Hematopoietic multipotent progenitor cell (in vitro differentiated cells): ENCODE results near the gene IPO4. TPM values are rescaled to one million over a fixed set of nuclear protein-coding genes. Genes with fewer than 3 reads are reported as not detected.
"Not testable (repeated sequence)": the region's sequence is repeated elsewhere in the genome, so short reads cannot be mapped to it uniquely, and the experiment has no call there.

Experiments used
- DNase-seq, 3 donors: peaks; one replicate each; pipeline ENCODE4 v3.0.0-alpha.2; 2011 to 2015; ENCODE audit warnings: low read depth in 2 of 3, low spot score in 2 of 3
- total RNA-seq: library from RNA; depleted of rRNA; stranded (reverse); fragments of >200 nt; gene quantifications from one replicate; pipeline ENCODE4 v1.2.3, GENCODE V29; 2012

Gene IPO4, protein sequence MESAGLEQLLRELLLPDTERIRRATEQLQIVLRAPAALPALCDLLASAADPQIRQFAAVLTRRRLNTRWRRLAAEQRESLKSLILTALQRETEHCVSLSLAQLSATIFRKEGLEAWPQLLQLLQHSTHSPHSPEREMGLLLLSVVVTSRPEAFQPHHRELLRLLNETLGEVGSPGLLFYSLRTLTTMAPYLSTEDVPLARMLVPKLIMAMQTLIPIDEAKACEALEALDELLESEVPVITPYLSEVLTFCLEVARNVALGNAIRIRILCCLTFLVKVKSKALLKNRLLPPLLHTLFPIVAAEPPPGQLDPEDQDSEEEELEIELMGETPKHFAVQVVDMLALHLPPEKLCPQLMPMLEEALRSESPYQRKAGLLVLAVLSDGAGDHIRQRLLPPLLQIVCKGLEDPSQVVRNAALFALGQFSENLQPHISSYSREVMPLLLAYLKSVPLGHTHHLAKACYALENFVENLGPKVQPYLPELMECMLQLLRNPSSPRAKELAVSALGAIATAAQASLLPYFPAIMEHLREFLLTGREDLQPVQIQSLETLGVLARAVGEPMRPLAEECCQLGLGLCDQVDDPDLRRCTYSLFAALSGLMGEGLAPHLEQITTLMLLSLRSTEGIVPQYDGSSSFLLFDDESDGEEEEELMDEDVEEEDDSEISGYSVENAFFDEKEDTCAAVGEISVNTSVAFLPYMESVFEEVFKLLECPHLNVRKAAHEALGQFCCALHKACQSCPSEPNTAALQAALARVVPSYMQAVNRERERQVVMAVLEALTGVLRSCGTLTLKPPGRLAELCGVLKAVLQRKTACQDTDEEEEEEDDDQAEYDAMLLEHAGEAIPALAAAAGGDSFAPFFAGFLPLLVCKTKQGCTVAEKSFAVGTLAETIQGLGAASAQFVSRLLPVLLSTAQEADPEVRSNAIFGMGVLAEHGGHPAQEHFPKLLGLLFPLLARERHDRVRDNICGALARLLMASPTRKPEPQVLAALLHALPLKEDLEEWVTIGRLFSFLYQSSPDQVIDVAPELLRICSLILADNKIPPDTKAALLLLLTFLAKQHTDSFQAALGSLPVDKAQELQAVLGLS
- total RNA-seq = 59.8 TPM

DNA sequence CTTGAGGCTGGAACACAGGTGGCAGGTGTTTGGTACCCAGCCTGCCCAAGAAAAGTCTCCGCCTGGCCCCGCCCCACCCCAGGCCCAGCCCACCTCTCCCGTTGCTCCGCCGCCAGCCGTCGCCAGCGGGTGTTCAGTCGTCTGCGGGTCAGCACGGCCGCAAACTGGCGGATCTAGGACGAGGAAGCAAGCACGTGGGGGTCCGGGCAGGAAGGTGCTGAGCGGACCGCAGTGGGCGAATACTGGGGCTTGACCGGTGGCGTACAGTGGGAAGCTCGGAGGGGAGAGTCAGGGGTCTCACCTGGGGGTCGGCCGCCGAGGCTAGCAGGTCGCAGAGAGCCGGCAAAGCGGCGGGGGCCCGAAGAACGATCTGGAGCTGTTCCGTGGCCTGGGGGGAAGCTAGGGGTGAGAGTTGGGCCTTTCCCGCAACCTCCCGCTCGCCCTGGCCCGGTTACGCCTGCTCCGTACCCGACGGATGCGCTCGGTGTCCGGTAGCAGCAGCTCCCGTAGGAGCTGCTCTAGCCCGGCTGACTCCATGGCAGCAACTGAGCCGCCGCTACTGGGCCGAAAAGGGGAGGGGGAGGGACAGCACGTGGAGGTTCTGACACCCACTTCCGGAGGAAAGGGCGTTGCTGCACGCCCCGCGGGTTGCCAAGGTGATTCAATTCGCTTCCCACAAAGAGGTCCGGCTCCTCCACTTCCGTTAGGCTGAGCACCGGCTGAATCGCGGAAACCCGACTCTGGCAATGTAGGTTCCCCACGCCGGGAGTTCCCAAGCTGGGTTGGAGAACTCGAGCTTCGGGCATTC, at the start of gene IPO4:
IPO4 (minus strand) TSS at position 566 of the 808 bp plus-strand sequence; CDS start at position 537, 29 bp downstream.
- peak; percentile 86 to 97 (median 97) for DNase-seq

DNA sequence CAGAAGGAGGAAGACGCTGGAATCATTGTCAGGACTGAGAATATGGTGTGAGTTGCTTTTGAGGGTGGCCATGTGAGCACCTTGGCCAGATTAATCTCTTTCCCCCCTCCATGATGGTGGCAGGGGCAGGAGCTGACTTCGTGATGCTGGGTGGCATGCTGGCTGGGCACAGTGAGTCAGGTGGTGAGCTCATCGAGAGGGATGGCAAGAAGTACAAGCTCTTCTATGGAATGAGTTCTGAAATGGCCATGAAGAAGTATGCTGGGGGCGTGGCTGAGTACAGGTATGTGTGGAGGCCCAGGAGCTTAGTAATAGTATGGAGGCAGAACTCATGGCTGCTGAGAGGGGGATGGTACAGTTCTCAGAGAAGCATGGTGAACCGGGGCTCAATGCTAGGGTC, 49.5 kb upstream of the IPO4 start:
- no peak for DNase-seq

DNA sequence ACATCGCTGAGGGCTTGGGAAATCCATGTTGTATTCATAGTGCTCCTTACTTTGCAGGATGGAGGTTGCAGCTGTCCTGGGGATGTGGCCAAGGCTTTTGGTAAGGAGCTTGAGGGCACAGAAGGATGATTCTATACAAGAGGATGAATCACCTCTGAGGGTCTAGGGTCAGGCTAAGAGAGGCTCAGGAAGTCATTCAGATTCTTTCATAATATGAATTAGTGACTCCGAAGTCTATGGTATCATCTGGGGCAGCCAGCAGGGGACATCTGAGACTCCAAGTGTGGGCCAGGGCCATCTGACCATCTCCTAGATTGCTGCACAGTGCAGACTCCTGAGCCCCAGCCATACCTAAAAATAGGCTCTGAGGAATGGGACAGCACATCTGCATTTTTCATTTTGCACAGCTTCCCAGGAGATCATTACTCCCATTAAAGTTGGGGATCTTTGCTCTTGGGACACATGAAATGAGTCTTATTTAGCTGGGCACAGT, 48.9 kb upstream of the IPO4 start:
- no peak for DNase-seq

DNA sequence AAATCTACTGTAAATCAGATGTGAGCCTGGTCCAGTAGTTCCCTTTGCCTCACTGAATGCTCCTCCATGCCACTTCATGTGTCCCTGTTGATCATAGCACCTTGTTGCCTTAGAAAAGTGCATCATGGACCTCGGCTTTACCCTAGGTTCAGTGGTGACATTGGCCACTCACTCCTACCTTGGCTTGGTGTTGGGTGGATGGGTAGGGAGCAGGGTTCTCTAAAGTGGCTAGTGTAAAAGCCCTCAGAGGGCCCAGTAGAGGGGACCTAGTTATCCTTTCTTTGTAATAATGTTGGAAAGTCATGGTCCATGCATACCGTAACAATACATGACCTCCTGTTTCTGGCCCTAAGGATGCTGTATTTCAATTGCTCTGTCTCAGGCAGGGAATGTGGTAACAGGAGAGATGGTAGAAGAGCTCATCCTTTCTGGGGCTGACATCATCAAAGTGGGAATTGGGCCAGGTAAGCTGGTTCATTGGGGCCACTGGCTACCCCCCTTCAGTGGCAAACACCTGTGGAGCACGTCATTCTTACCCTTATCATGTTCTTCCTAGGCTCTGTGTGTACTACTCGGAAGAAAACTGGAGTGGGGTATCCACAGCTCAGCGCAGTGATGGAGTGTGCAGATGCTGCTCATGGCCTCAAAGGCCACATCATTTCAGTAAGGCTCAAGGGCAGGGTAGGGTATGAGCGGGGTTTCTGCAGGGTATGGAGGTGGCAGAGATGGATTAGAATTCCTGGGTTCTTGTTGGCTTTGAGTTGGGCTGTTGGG, 48.3 kb upstream of the IPO4 start:
- DNase-seq = no peak

DNA sequence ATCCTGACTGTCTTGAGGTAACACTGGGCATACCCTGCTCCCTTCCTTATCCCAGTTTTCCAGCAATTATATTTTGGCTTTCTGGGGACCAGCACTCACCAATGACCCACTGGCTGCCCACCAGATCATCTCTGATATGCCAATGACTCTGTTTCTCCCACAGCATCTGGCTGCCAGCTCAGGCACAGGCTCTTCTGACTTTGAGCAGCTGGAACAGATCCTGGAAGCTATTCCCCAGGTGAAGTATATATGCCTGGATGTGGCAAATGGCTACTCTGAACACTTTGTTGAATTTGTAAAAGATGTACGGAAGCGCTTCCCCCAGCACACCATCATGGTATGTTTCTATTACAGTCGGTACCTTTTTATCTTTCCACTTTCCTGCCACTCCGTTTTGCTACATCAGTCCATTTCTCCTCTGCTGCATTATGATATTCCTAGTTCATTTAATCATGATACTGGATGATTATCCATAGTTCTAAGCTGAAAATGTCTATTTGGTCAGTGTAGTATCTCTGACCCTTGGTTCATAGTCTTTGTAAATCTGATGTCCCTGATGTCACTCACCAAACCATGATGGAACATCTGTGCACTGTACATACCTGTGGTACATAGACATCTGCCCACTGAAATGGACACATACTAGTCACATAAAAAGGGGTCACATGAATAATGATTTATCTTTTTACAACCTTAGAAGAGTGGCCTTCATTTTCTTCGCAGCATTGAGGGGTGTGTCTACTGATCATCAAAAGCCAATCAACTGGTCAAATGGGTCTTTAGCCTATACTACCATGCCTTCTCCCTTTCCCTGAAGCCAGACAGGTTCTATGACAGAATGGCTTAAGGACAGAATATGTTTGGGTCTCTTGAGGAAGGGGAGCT, 47.4 kb upstream of the IPO4 start:
- DNase-seq = no peak

DNA sequence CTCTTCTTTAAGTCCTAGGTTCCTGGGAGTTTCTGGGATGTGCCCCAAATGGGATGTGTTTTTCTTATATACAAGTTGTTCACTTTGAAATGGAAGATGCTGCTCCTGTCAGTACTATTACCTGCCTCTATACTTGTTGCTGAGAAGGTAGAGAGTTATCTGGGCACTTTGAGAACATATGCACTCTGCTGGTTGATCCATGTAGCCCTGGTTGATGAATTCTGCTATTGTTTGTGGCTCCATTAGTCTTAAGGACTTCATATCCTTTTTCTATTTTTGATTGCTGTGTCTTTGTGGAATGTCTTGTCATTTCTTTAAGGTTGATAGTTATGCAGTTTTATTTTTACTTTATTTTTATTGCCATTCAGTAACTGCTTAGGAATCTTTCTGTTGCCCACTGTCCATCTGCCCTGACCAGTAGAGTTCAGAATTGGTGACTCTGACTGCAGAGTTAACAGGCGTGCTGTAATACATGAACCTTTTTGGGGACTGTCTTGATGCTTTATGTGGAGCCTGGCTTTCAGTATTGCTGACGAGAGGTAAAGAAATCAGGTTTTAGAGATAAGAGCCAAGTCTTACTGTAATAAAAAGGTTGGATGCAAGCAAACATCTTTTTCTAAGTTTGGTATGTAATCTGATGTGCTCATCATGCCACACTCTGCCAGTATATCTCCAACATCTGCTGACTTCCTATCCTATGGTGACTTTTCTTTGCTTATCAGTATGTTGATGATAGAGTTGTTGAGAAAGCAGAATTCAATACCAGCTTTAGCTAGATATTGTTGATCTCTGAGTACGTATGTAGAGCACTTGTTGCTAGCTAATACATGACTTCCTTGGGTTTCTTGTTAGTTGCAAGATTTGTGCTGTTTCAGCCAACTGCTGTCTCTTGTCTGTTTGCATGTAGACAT, 45.7 kb upstream of the IPO4 start:
- no peak for DNase-seq

DNA sequence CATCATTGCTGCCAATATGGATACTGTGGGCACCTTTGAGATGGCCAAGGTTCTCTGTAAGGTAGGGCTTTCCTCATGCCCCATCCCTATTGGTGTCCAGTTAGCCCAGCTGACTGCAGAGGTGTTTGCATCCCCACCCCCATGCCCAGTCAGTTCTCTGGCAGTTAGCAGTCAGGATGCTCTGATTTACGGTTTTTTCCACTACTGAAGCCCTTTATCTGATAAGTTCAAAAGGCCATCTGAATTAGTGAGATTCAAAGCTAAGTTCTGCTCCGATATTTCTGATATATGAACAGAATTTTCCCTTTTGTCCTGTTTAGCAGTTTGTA, 44.9 kb upstream of the IPO4 start:
- no peak for DNase-seq

DNA sequence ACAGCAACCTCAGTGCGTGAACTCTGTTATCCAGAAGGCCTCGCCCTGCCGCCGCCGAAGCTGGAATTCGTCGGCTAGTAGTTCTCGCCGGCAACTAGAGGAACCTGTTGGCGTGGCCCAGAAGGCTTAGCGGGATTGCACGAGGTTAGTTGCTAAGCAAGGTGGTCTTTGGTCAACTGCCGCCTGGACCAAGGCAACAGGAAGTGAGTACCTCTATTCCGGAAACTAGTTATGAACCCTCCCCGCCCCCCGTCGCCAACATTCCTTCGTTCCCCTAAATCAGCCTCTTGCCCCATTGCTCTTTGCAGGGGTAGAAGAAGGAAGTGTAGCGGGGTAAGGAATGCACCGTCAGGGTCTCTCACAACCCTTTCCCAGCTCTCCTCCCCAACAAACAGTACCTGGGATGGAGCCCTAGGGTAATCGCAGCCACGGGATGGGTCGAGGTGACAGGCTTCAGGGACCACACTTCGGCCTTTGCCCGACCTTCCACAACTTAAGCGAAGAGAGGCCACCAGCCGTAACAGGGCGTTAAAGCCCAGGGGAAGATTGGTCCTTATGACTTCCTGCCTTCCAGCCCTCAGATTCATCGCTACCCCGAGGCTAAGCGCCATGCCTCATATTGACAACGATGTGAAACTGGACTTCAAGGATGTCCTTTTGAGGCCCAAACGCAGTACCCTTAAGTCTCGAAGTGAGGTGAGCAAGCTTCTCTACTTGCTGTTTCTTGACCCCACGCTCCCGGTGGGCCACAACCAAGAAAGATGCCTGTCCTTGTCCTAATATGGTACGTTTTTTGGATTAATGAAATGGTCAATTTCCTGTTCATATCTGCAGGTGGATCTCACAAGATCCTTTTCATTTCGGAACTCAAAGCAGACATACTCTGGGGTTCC, 44.3 kb upstream of the IPO4 start, which contains the start of gene GMPR2:
GMPR2 (plus strand) TSS at position 285 of the 893 bp plus-strand sequence; CDS start at position 610, 325 bp downstream.
- peak in 1 of 3 donors; percentile 14 for DNase-seq

DNA sequence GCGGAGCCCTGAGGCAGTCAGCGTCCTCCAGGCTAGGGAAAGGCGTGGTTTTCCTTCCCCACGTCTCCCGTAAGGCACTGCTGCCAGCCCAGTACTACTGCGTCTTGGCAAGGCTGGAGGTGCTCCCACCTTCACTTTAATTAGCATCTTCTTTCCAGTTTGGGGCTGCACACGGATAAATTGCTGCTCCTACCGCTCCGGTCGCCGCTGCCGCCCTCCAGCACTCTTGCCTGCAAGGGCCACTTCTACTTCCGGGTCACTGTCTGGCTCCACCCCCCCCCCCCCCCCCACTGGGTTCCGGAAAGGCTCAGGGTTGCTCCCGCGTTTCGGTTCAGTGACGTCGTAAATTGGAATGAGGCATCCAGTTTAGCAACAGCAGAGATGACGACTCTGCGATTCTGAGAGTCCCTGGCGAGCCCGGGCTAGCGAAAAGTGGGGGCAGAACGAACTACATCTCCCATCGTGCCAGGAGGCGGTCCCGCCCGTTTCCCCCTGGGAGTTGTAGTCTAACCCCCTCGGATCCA, 43.6 kb upstream of the IPO4 start, which contains the start of gene NEDD8:
NEDD8 (minus strand) TSS at position 247 of the 524 bp plus-strand sequence; CDS start at position 147, 100 bp downstream.
- DNase-seq = peak; percentile 80 to 94 (median 89)

DNA sequence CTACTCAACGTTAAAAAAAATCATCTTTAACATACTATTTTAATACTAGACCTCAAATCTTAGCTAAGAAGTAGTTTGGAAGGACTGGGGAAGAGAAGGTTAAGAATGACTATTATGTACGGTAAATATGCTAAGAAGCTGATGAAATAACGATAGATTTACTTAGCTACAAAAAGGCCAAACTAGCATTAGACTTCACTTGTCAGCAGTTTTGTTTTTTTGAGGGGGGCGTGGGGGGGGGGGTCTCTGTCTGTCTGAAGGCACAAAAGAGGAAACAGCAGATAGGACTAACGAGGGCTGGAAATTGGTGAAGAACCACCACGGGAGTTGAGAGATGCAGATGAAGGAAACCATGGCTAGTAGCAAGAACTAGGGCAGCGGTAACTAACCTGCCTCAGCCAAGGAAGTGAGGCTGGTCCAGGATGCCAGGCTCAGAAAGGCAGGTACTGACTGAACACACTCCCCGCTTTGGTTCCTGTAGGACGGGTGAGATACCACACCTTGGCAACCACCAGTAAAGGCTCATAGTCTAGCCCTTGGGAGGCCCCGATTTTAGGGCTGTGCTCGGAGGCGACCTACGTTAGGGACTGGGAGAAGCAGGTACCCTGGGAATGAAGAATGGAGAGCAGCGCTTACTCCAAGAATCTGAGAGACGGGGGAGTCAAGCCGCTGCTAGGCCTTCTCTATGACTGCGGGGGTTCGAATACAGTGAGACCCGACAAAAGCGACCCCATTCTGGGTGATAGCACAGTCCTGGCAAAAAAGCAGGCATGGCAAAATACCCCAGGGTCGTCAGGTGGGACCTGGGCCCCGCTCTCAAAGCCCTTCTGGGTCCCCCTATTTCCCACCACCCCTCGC, 42.9 kb upstream of the IPO4 start:
- peak in 1 of 3 donors; percentile 18 for DNase-seq

DNA sequence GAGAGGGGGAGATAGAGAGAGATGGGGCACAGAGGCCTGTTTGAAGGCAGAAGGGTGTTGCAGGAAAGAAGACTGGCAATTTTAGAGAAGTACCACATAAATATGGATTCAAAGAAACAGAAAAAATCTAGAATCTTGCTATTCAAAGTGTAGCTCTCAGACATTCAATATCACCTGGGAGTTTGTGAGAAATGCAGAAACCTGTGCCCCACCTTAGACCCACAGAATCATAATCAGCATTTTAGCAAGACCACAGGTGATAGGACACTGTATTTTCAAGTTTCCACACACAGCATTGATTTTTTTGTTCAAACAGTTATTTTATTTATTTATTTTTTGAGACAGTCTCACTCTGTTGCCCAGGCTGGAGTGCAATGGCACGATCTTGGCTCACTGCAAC, 40.3 kb upstream of the IPO4 start:
- DNase-seq = no peak

DNA sequence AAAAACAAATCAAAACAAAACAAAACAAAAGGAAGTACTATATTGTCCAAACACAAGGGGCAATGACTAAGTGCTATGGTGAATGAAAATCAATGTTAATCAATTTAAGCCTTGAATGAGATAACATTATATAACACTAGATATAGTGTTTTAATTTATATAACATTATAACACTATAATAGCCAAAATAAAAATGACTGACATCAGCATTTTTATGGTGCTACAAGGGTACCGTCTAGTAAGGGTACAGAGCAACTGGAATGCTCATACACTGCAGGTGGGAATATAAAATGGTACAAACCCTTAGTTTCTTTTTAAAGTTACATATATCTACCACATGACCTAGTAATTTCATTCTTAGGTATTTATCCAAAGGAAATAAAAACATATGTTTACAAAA, 37.9 kb upstream of the IPO4 start:
- DNase-seq = no peak

DNA sequence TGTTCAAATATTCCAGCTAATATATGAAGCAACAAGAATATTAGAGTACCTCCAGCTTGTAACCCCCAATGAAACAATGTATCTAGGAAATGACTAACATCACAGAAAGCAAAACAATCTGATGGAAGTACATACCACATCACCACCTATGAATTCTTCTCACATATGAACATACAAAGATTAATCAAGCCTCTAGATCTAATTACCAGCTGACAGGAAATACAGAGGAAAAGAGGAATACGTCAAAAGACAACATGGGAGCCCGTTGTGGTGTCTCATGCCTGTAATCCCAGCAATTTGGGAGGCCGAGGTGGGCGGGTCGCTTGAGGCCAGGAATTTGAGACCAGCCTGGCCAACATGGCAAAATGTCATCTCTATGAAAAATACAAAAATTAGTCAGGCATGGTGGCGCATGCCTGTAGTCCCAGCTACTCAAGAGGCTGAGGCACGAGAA, 36.0 kb upstream of the IPO4 start:
- no peak for DNase-seq

DNA sequence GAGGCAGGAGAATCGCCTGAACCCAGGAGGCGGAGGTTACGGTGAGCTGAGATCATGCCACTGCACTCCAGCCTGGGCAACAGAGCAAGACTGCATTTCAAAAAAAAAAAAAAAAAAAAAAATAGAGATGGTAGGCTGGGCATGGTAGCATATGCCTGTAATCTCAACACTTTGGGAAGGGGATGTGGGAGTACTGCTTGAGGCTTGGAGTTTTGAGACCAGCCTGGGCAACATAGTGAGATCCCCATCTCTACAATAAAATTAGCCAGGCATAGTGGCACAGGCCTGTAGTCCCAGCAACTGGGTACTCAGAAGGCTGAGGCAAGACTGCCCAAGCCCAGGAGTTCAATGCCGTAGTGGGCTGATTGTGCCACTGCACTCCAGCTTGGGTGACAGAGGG, 34.4 kb upstream of the IPO4 start:
- DNase-seq = not testable (repeated sequence)

DNA sequence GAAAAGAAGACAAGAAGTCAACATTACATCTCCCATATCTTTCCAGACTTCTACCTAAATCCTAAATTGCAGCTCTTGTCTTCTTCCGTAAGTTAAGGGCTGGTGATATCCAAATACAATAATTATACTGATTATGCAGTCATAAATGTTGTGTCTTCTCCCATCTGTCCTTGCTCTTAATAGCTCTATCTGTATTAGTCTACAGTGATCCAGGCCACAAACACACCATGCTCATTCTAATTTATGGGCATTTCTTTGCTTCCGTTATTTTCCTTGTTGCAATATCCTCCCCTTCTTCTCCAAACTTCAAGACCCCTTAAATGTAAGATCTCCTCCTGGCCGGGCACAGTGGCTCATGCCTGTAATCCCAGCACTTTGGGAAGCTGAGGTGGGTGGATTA, 30.9 kb upstream of the IPO4 start:
- no peak for DNase-seq
